Measurements from ENCODE around the gene VEGFB.

VEGFB gene

DNA sequence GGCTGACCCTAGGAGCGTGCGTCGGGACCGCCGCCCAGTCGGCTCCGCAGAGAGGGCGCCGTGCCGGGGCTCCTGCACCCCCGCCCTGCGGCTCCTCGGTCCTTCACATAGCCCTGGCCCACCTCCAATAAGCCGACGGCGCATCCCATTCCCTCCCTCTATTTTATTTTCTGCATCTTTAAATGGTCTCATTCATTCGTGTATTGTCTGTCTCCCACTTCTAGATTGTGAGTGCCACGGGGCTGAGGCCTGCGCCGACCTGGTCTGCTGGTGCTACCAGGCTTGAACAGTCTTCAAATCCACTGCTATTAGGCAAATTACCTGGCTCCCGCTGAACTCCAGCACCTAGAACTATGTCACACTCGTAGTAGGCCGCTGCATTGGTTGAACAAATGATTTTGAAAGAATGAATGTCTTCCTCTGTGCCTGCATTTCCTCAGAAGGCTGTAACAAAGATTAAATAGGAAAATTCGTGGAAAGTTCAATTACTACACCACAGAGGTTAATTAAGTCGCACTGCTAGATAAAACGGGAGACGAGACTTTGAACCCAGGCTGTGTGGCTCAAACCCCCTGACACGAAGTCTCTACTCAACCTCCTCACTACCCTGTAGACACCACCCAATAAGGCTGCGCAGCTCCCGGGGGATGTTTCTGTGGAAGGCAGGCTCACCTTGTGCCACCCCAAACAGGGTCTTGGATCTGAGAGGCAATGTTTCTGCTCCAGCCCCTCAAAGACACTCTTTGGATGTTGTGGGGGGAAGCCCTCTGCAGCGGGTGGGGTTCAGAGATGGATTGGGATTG is 13.5 kb downstream of the VEGFB start:
- no peak for DNase-seq

DNA sequence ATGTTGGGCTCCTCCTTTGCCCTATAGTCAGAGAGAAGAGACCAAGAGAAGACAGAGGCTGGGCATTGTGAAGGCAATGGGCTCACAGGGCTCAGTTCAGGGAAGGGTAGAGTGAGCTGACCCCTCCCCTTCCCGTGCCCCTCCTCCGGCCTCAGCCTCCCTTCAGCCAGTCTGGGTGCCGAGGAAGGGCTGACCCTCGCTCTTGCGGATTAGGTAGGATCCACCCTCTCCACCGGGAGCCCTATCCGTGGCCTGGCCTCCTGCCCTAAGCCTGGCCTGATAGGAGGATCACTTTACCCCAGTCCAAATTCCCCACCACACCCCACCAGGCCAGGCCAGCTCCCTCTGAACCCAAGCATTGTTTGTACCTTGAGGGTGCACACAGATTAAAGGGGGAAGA is 14.2 kb downstream of the VEGFB start:
- no peak for DNase-seq

DNA sequence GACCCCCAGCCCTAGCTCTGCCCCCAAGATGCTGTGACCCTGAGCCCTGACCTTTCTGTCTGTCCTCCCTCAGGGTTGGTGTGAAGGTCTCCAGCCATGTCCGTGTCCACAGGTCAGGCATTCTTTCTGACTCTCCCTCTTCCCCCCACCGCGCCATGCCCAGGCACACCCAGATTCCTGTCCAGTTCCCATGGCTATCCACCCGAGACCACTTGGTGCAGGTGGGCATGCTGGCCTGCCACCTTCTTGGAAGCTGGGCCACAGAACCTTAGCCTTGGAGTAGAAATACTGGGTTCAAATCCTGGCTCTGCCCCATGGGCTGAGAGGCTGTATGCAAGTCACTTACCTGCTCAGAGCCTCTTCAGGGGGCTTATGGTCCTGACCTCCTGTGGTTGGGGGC is 14.7 kb downstream of the VEGFB start:
- DNase-seq = no peak

DNA sequence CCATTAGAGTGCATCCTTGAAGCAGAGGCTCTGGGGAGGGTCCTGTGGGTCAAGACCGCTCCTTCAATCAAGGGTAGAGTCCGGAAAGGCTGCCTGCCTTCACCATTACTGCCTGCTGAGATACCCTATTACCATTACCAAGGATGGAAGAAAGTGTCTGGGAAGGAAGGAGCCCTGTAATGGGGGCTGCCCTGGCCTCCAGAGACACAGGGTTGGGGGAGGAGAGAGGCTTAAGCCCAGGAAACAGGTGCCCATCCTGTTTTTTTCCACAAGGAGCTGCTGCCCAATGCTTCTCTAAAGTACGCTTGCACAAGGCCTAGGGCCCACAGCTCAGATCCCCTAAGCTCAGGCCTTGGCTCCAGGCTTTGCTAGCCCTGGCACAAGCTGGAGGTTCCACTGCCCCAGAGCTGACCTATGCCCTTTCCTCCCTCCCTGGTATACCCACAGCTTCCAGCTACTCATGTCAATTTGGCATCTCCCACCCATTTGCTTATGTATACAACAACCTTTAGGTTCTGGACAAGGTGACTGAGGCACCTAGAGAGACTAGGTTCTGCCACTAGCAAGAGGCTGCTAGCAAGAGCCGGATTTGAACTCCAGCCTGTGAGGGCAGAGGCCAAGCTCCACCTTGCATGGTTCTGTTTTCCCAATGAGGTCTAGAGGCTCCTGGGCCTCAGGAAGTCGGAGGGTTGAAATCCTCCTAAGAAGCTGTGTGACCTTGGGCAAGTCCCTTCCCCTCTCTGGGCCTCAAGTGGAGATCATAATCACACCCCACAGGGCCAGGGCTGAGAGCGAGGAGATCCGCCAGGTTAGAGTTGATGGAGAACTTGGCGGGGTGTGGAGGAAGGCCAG is 15.4 kb downstream of the VEGFB start:
- no peak for DNase-seq

DNA sequence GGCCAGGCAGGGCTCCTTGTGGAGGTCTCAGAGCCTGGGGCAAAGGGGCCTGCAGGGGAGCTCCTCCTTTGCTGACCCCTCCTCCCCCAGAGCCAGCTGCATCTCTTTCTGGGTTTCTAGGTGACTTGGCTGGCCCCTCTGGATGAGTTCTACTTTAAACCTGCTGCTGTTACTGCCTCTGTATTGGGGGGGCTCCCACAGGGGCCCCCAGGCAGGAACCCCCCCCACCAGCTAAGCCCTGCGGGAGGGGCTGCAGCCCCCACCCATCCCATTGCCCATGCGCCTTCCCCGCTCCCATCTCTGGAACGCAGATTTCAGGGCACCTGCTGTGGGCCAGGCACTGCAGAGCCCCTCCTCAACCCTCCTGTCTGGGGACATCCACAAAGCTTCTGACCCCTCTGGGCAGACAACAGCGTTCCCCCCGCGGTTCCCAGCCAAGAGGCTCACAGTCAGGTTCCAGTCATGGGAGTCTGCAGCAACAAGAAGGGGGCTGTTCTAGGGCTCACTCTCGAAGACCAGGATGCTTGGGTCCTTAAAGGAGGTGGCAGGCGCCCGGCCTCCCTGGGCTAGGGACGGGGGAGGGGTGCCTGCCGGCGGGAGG is 16.1 kb downstream of the VEGFB start:
- DNase-seq = no peak

DNA sequence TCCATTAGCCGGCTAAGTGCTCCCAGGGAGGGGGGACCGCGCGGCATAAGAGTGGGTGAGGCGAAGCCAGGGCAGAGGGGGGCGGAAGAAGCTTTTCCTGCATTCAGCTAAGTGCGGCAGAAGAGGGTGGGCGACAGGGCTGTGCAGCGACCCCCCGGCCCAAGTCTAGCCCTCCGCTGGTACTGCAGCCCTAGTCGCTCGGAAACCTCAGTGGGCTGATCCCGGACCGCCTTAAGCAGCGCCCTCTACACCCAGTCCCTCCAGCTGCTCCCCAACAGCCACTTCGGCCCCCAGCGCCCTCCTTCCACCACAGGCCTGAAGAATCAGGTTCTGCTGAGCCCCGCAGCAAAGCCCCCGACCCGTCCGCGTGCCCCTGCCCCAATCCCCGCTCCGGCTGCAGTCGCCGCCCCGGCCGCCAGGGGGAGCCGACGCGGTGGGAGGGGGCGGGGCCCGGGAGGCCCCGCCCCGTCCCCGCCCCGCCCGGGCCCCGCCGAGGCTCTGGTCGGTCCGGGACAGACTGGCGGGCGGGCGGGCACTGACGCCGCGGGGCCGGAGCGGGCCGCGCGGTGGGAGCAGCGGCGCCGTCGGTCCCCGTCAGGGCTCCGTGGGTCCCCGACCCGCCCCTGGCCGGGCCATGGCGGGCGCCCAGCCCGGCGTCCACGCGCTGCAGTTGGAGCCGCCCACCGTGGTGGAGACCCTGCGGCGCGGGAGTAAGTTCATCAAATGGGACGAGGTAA is 16.8 kb downstream of the VEGFB start, which contains the start of gene PLCB3:
PLCB3 (plus strand) TSS at position 515 of the 737 bp plus-strand sequence; CDS start at position 635, 120 bp downstream.
- DNase-seq = peak; percentile 59

DNA sequence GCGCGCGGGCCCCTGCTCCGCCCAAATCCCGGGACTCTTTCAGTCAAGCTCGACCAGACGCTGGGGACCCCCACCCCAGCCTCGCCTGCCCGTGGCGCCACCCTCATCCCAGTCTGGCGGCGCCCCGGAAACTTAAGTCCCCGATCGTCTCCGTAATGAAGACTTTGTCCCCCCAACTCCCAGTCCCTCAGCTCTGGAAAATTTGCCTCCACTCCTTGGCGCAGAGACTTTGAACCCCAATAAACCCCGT is 17.3 kb downstream of the VEGFB start:
- no peak for DNase-seq

DNA sequence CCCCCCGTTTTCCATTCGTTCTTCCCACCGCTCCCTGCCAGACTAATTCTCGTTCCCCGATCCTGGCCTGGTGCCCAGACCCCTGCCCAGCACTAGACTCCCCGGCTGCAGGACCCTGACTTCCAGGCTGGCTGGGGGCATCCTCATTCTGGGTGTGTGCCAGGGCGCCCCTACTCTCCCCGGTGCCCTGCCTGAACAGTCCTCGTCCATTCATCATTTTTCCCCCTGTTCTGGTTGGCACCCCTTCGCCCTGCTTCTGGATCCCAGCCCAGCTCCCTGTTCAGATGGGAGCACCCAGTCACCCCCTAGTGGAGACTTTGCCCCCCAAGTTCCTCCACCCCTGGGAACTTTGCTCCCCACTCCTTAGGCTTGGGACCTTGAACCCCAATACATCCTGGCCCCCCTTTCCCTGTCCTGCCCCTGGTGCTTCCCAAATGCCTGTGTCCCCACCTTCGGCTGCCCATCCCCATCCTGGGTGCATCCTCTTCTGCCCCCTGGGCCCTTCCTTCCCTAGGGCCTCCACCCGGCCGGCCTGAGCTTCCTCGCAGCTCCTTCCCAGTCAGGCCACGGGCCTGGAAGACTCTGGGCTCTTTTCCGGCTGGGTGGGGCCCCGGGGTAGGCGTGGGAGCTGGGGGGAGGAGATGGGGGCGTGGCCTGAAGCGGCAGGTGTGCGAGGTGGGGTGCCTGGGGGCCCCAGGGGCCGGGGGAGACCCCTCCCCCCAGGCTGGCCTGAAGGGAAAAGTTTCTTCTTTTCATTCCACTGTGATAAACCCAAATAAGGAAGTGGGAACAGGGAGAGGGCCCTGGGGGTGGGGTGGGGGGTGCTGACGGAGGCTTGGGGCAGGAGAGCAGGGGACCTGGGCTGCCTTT is 17.9 kb downstream of the VEGFB start:
- DNase-seq = no peak

DNA sequence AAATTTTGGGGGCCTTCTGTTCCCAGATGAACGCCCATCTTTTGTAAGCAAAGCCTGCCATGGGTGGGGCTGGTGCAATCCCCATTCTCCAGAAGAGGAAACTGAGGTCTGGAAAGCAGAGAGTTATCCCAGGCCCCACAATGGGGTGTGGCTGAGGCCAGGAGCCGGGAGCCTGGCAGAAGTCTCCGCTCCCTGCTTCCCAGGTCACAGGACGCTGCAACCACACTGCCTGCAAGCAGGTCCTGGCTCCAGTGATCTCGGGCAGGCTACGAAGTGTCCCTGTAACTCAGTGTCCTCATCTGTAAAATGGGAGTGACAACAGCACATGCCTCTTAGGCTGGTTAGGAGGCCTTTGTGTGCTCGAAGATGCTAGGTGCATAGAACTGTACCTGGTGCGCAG is 18.7 kb downstream of the VEGFB start:
- DNase-seq = no peak

DNA sequence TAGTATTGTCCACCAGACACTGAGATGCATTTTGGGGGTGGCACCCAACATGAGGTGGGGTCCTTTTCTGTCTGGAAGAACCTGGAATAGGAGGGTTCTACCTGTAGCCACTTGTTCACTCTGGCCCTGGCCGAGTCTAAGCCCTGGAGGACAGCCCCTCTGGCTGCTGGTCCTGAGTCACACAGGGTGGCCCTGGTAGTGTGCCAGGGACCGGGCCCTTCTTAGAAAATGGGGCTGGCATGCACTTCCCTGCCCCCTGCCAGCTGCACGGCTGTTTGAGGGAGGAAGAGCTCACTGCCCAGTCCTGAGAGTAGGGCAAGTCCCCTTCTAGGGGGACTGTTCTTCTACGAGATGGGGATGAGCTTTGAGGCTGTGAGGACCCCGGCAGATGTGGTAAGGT is 19.1 kb downstream of the VEGFB start:
- DNase-seq = no peak

DNA sequence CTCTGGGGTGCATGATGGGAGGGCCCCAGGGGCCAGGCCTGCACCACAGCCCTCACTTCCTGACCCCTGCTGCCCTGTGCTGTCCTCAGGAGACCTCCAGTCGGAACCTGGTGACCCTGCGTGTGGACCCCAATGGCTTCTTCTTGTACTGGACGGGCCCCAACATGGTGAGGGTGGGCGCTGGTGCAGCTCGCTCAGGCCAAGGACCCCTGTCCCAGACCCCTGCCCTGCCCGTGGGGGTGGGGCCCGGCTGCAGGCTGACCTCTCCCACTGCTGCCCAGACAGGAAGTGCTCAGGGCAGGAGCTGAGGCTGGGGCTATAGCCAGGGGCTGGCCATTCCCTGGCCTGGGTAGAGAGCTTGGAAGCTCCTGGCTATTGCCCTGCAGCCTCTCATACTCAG is 19.9 kb downstream of the VEGFB start:
- DNase-seq = no peak

DNA sequence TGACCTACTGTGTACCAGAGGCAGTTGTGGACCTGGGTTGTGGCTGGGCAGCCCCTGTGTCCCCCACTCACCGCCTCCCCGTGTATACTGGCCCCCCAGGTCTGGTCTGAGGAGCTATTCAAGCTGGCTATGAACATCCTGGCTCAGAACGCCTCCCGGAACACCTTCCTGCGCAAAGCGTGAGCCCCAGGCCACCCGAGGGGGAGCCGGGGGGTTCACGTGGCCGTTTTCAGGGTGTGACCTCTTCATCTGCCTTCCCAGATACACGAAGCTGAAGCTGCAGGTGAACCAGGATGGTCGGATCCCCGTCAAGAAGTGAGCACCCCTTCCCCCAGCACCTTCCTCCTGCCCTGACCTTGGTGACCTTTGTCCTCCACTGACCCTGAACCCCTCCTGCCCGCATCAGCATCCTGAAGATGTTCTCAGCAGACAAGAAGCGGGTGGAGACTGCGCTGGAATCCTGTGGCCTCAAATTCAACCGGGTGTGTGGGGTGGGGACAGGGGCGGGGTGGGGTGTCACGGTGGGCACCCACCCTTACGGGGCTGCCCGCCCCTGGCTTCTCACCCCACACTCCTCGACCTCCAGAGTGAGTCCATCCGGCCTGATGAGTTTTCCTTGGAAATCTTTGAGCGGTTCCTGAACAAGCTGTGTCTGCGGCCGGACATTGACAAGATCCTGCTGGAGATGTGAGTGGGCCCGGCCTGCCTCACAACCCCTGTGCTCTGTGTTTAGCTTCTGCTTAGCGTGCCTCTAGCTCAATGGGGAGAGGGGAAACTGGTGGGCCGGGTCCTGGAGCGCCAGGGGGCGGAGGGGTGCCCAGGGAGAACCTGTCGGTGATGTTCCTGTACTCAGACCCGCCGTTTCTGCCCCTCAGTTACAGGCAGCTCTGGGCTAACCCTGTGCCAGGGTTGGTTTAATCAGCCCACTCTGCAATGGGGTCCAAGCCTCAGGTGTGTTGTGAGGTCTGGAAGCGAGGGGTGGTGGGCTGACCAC is 21.0 kb downstream of the VEGFB start:
- no peak for DNase-seq

DNA sequence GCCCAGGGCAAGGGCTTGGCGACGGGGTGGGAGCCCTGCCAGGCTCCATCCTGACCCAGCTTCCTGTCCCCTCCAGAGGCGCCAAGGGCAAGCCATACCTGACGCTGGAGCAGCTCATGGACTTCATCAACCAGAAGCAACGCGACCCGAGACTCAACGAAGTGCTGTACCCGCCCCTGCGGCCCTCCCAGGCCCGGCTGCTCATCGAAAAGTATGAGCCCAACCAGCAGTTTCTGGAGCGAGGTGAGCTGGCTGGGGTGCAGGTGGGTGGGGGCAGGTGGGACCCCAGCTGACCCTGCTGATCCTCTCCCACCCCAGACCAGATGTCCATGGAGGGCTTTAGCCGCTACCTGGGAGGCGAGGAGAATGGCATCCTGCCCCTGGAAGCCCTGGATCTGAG is 21.9 kb downstream of the VEGFB start:
- no peak for DNase-seq

DNA sequence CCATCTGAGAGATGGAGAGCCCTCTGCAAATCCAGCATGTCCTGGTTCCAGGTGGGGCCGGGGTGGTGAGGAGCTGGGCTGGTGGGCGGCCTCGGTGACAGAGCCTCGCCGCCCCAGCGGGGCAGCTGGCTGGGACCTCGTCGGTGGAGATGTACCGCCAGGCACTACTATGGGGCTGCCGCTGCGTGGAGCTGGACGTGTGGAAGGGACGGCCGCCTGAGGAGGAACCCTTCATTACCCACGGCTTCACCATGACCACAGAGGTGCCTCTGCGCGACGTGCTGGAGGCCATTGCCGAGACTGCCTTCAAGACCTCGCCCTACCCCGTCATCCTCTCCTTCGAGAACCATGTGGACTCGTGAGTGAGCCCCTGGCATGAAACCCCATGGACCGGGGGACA is 24.0 kb downstream of the VEGFB start:
- no peak for DNase-seq

DNA sequence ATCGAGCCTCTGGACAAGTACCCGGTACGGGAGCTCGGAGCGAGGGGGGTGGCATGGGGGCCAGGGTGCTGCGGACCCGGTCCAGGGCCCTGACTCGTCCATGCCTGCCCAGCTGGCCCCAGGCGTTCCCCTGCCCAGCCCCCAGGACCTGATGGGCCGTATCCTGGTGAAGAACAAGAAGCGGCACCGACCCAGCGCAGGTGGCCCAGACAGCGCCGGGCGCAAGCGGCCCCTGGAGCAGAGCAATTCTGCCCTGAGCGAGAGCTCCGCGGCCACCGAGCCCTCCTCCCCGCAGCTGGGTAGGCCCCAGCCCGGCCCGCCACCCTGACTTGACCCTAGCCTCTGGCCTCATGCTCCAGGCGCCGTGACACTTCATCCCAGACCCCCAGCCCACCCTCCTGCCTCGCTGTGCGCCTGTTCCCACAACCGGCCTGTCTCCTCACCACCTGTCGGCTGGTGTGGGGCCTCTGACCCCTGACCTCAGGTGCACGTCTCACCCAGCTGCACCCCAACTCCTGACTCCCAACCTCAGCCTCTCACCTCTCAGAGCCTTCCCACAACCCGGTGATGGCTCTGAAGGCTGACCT is 24.7 kb downstream of the VEGFB start:
- DNase-seq = no peak

DNA sequence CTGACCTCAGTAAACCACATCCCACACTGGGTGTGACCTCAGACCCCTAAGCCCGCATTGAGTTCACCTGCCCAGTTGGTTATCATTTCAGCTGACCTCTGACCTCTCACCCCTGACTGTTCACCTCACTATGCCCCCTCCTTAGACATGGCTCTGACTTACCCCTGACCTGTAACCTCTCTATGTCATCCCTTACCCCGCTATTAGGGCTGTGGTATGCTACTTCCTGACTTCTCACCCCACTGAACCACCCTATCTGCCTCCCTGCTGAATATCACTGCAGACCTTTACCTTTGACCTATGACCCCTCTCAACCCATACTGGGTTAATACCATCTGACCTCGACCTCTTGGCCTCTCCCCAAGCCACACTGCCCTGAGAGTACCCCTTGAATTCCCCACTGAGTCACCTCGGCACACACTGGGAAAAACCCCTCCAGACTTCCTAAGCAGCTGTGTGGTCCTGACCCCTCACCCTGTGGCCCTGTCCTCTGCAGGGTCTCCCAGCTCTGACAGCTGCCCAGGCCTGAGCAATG is 25.2 kb downstream of the VEGFB start:
- no peak for DNase-seq

DNA sequence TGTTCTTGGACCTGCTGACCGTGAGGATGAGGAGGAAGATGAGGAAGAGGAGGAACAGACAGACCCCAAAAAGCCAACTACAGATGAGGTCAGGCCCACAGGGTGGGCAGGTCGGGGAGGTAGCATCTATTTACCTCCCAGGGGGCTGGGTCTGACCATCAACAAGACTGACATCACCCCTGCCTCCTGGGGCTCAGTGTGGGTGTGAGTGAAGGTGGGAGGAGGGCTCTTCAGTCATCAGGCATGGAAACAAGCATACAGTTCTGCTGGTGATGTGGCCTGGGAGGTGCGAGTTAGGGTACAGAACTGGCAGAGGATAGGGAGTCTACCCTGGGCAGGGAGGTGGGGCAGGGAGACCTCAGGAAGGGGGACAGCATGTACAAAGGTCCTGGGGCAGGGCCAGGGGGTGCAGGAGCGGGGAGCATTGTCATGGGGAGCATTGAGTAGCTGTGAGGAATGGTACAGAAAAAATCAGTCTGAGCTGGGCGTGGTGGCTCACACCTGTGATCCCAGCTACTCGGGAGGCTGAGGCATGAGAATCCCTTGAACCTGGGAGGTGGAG is 25.8 kb downstream of the VEGFB start:
- DNase-seq = no peak

DNA sequence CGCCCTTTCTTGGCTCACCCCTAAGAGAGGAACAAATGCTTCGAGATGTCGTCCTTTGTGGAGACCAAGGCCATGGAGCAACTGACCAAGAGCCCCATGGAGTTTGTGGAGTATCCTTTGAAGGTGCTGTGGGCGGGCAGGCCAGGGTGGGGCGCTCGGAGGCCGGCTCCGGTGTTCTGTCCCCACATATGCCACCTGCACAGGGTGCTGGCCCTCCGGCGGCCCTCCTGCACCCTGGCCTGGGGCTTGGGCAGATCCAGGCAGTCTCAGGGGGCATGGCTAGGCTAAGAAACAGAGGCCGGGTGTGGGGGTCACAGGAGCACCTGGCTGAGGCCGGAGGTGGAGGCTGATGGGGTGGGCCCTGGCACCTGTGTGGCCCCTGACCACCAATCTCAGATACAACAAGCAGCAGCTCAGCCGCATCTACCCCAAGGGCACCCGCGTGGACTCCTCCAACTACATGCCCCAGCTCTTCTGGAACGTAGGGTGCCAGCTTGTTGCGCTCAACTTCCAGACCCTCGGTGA is 27.2 kb downstream of the VEGFB start:
- no peak for DNase-seq

DNA sequence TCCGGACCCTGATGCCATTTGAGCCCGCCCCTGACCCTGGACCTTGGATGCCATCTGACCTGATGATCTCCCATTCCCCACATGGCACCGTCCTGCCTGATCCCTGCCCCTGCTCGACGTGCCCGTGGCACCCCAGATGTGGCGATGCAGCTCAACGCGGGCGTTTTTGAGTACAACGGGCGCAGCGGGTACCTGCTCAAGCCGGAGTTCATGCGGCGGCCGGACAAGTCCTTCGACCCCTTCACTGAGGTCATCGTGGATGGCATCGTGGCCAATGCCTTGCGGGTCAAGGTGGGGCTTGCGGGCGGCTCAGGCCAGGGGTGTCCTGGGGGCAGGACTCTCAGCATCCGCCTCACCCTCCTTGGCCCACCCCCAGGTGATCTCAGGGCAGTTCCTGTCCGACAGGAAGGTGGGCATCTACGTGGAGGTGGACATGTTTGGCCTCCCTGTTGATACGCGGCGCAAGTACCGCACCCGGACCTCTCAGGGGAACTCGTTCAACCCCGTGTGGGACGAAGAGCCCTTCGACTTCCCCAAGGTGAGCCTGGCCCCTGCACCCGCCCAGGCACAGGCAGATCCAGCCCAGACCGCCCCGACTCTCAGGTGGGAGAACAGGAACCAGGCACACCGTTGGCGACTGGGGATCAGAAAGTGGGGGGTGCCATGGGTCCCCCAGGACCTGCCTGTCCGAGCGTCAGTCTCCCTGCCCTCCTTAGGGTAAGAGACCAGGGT is 28.1 kb downstream of the VEGFB start:
- DNase-seq = no peak
